Liver (tissue), 9 donors: ENCODE data around the gene EIF4H. TPM values are rescaled to one million over a fixed set of nuclear protein-coding genes. Genes with fewer than 3 reads are reported as not detected.
A peak's percentile ranks its signal among the peaks of the same experiment; 100 is the strongest.

Experiments
- DNase-seq: peaks from one replicate; pipeline ENCODE4 v3.0.0-alpha.2; 2017; ENCODE audit warnings: low spot score
- H3K27ac ChIP-seq, 2 donors: one replicate each; pipeline ENCODE4 v1.7.0; 2013; ENCODE audit warnings: inconsistent platforms in 2 of 2, low read length in 2 of 2, control low read depth in 1 of 2, low read depth in 1 of 2, mild to moderate bottlenecking in 1 of 2
- H3K27me3 ChIP-seq, 4 donors: one replicate each; pipeline versions ENCODE4 v1.6.1 to v1.7.0; 2013; ENCODE audit warnings: low read length in 3 of 4, inconsistent platforms in 1 of 4, mild to moderate bottlenecking in 1 of 4, moderate library complexity in 1 of 4; ENCODE audit not compliant: control insufficient read depth in 4 of 4, insufficient read depth in 4 of 4
- H3K36me3 ChIP-seq, 4 donors: one replicate each; pipeline versions ENCODE4 v1.6.1 to v1.7.0; 2013; ENCODE audit warnings: low read length in 3 of 4, mild to moderate bottlenecking in 3 of 4, low read depth in 1 of 4, moderate library complexity in 1 of 4; ENCODE audit not compliant: control insufficient read depth in 4 of 4, insufficient read depth in 3 of 4
- H3K4me1 ChIP-seq, 4 donors: one replicate each; pipeline versions ENCODE4 v1.6.1 to v1.7.0; 2013; ENCODE audit warnings: low read length in 3 of 4, mild to moderate bottlenecking in 3 of 4, moderate library complexity in 1 of 4; ENCODE audit not compliant: control insufficient read depth in 4 of 4, insufficient read depth in 4 of 4
- H3K4me3 ChIP-seq, 3 donors: one replicate each; pipeline versions ENCODE4 v1.6.1 to v1.7.0; 2013; ENCODE audit warnings: low read length in 3 of 3, control low read depth in 1 of 3, low read depth in 1 of 3, mild to moderate bottlenecking in 1 of 3
- H3K9ac ChIP-seq, 2 donors: one replicate each; pipeline ENCODE4 v1.7.0; 2013; ENCODE audit warnings: low read length in 2 of 2, mild to moderate bottlenecking in 2 of 2, moderate library complexity in 2 of 2, control low read depth in 1 of 2, low read depth in 1 of 2
- H3K9me3 ChIP-seq, 4 donors: one replicate each; pipeline versions ENCODE4 v1.6.1 to v1.7.0; 2013; ENCODE audit warnings: low read length in 3 of 4; ENCODE audit not compliant: control insufficient read depth in 4 of 4
- ATF3 ChIP-seq: IDR thresholded peaks from 2 replicates; pipeline ENCODE4 v1.6.1; 2016; ENCODE audit warnings: antibody characterized with exemption
- CTCF ChIP-seq: fragments of 150-350 bp; IDR thresholded peaks from 2 replicates; pipeline ENCODE4 v1.5.1; 2017; ENCODE audit warnings: improper control_type of control experiment, low read depth, low read length; ENCODE audit not compliant: missing input control
- EGR1 ChIP-seq, 2 donors: IDR thresholded peaks; 2 replicates each; pipeline ENCODE4 v1.6.1; 2016 to 2018; ENCODE audit warnings: antibody characterized with exemption in 2 of 2, low read depth in 2 of 2
- FOXA1 ChIP-seq: IDR thresholded peaks from 2 replicates; pipeline ENCODE4 v1.6.1; 2016; ENCODE audit warnings: antibody characterized with exemption
- FOXA2 ChIP-seq: IDR thresholded peaks from 2 replicates; pipeline ENCODE4 v1.6.1; 2016; ENCODE audit warnings: antibody characterized with exemption
- GABPA ChIP-seq, 2 donors: IDR thresholded peaks in 1 of 2; conservative IDR thresholded peaks in 1 of 2; 2 replicates each; pipeline ENCODE4 v1.6.1; 2016; ENCODE audit warnings: antibody characterized with exemption in 2 of 2, mild to moderate bottlenecking in 1 of 2, moderate library complexity in 1 of 2
- HNF4A ChIP-seq, 2 donors: conservative IDR thresholded peaks; 2 replicates each; pipeline ENCODE4 v1.6.1; 2016; ENCODE audit warnings: antibody characterized with exemption in 2 of 2, mild to moderate bottlenecking in 2 of 2
- HNF4G ChIP-seq: IDR thresholded peaks from 2 replicates; pipeline ENCODE4 v1.6.1; 2016; ENCODE audit warnings: antibody characterized with exemption
- JUND ChIP-seq, 2 donors: IDR thresholded peaks; 2 replicates each; pipeline ENCODE4 v1.6.1; 2016; ENCODE audit warnings: antibody characterized with exemption in 2 of 2
- MAX ChIP-seq: IDR thresholded peaks from 2 replicates; pipeline ENCODE4 v1.6.1; 2016; ENCODE audit warnings: antibody characterized with exemption
- NR2F2 ChIP-seq: IDR thresholded peaks from 2 replicates; pipeline ENCODE4 v1.6.1; 2016; ENCODE audit warnings: antibody characterized with exemption
- RAD21 ChIP-seq, 2 donors: IDR thresholded peaks; 2 replicates each; pipeline ENCODE4 v1.6.1; 2016; ENCODE audit warnings: antibody characterized with exemption in 2 of 2, mild to moderate bottlenecking in 2 of 2
- REST ChIP-seq: IDR thresholded peaks from 2 replicates; pipeline ENCODE4 v1.6.1; 2016; ENCODE audit warnings: antibody characterized with exemption, mild to moderate bottlenecking
- RXRA ChIP-seq, 2 donors: IDR thresholded peaks; 2 replicates each; pipeline ENCODE4 v1.6.1; 2017 to 2018; ENCODE audit warnings: antibody characterized with exemption in 2 of 2, mild to moderate bottlenecking in 1 of 2
- SP1 ChIP-seq: IDR thresholded peaks from 2 replicates; pipeline ENCODE4 v1.6.1; 2018; ENCODE audit warnings: antibody characterized with exemption, mild to moderate bottlenecking
- TAF1 ChIP-seq: conservative IDR thresholded peaks from 2 replicates; pipeline ENCODE4 v1.6.1; 2016; ENCODE audit warnings: antibody characterized with exemption, mild to moderate bottlenecking
- YY1 ChIP-seq: IDR thresholded peaks from 2 replicates; pipeline ENCODE4 v1.6.1; 2016; ENCODE audit warnings: antibody characterized with exemption, mild to moderate bottlenecking
- ZBTB33 ChIP-seq: IDR thresholded peaks from 2 replicates; pipeline ENCODE4 v1.6.1; 2016; ENCODE audit warnings: antibody characterized with exemption
- WGBS: extraction: QIAGEN DNeasy Blood & Tissue Kit; methylation state at CpG from one replicate; pipeline ENCODE4 v1.1.7; 2013; 5-methylcytosine and 5-hydroxymethylcytosine counted together
- polyA plus RNA-seq, 2 donors: library from polyadenylated mRNA; stranded (reverse) in 1 of 2; unstranded in 1 of 2; fragments of 200-250 nt in 1 of 2; fragments of >200 nt in 1 of 2; fragmentation: Nextera tagmentation in 1 of 2; extraction: Ambion mirVana in 1 of 2; gene quantifications; one replicate each; pipeline versions ENCODE4 v1.2.1 to v1.2.3, GENCODE V29; 2013 to 2015
- total RNA-seq, 2 donors: library from RNA; depleted of rRNA; stranded (reverse); fragments of >200 nt; gene quantifications; one replicate each; pipeline ENCODE4 v1.2.3, GENCODE V29; 2014
- donor health status: healthy.
- donor health status: healthy.
- donor health status: healthy.
- donor health status: healthy.
- donor health status: healthy.

EIF4H gene
- total and polyA plus RNA-seq, 4 donors = 81.6 to 166 (median 152) TPM

- Histone ChIP-seq H3K4me1 (peaks cover 0 to 8% (median 0%) of the 10 kb centered on the region in 4 donors), H3K27me3 (no peaks in the 10 kb centered on the region), H3K27ac (no peak overlapping the region), H3K36me3 (no peaks in the 10 kb centered on the region), H3K4me3 (no peak overlapping the region), H3K9ac (no peak overlapping the region), H3K9me3 (no peaks in the 10 kb centered on the region)
- WGBS = 17% methylated on average over 23 of the region's 23 CpGs
- TF ChIP-seq REST (no peak), HNF4G (no peak), CTCF (peak; percentile 93), MAX (no peak), RXRA (IDR thresholded peaks at IDR 0.05) (peak in 1 of 2 donors; percentile 19), SP1 (no peak), FOXA1 (no peak), RAD21 (IDR thresholded peaks at IDR 0.05) (peak; percentile 96 to 99), FOXA2 (no peak), ATF3 (no peak), TAF1 (no peak), NR2F2 (no peak), HNF4A (conservative IDR thresholded peaks at IDR 0.05) (no peak), EGR1 (IDR thresholded peaks at IDR 0.05; ENCODE audit: low read depth in 2 of 2) (no peak), GABPA (IDR thresholded peaks at IDR 0.05 in 1 of 2, conservative IDR thresholded peaks at IDR 0.05 in 1 of 2) (no peak), YY1 (no peak), JUND (IDR thresholded peaks at IDR 0.05) (no peak), ZBTB33 (no peak)
- DNase-seq = peak; percentile 93
Observed at GRCh38 chr7:74206589-74207120, 32.5 kb downstream of the EIF4H start.
